ENCODE results near the gene FBXL20. TPM values are rescaled to one million over a fixed set of nuclear protein-coding genes. Genes with fewer than 3 reads are reported as not detected.
"Not testable (repeated sequence)": the region's sequence is repeated elsewhere in the genome, so short reads cannot be mapped to it uniquely, and the experiment has no call there.

FBXL20 gene
- total RNA-seq, 2 experiments from 2014 or later: 11.2 to 11.8 TPM

DNA sequence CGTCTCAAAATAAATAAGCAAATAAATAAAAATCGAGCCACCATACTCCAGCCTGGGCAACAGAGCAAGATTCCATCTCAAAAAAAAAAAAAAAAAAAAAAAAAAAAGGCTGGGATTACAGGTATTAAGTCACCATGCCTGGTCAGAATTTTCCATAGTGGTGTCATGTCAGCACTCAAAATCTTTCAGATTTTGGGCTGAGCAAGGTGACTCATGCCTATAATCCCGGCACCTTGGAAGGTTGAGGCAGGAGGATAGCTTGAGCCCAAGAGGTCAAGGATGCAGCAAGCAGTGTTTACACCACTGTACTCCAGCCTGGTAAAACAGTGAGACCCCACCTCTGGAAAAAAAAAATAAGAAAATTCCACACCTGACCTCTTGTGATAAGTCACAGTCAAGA, 52.2 kb downstream of the FBXL20 start:
- Mint-ChIP-seq H3K27ac (no peak overlapping the region), H3K27me3 (ENCODE audit: low read depth) (no peaks in the 10 kb centered on the region), H3K4me3 (no peak overlapping the region), H3K36me3 (ENCODE audit: low read depth) (no peaks in the 10 kb centered on the region), H3K9me3 (ENCODE audit: insufficient read depth) (no peaks in the 10 kb centered on the region), H3K4me1 (ENCODE audit: low read depth) (no peaks in the 10 kb centered on the region)
- CTCF ChIA-PET: no interaction called here
- POLR2A ChIA-PET: no interaction called here
- ATAC-seq: no peak
- DNase-seq: no peak

DNA sequence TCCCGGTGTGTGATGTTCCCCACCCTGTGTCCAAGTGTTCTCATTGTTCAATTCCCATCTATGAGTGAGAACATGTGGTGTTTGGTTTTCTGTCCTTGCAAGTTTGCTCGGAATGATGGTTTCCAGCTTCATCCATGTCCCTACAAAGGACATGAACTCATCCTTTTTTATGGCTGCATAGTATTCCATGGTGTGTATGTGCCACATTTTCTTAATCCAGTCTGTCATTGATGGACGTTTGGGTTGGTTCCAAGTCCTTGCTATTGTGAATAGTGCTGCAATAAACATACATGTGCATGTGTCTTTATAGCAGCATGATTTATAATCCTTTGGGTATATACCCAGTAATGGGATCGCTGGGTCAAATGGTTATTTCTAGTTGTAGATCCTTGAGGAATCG, 54.6 kb downstream of the FBXL20 start:
- CTCF ChIA-PET; H3K36me3 Mint-ChIP-seq (ENCODE audit: low read depth); DNase-seq; H3K4me3 Mint-ChIP-seq; H3K9me3 Mint-ChIP-seq (ENCODE audit: insufficient read depth); H3K27ac Mint-ChIP-seq; H3K27me3 Mint-ChIP-seq (ENCODE audit: low read depth); ATAC-seq; H3K4me1 Mint-ChIP-seq (ENCODE audit: low read depth); POLR2A ChIA-PET: not testable (repeated sequence)

DNA sequence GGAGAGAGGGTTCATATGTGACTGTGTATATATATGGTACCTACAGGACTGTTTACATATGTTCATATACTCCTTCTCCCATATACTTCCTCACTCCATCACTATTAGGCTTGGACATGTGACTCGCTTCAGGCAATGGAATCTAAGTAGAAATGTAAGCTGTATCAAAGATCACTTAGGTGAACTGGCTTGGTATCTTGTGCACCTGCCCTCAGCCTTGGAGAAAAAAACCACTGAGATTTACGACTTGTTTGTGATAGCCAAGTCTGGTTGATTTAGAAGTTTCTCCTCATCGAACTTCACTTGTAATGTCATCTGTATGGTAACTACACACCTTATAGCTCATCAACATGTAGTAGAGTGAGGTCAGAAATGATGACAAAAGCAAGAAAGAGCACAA, 59.9 kb downstream of the FBXL20 start:
- H3K9me3 Mint-ChIP-seq (ENCODE audit: insufficient read depth): no peaks in the 10 kb centered on the region
- DNase-seq: no peak
- ChIA-PET POLR2A (no interaction called here), CTCF (no interaction called here)
- ATAC-seq: no peak
- H3K36me3 Mint-ChIP-seq (ENCODE audit: low read depth): peaks cover 2% of the 10 kb centered on the region
- no peak overlapping the region for H3K4me3 Mint-ChIP-seq
- H3K4me1 Mint-ChIP-seq (ENCODE audit: low read depth): no peaks in the 10 kb centered on the region
- no peaks in the 10 kb centered on the region for H3K27me3 Mint-ChIP-seq (ENCODE audit: low read depth)
- H3K27ac Mint-ChIP-seq: no peak overlapping the region

DNA sequence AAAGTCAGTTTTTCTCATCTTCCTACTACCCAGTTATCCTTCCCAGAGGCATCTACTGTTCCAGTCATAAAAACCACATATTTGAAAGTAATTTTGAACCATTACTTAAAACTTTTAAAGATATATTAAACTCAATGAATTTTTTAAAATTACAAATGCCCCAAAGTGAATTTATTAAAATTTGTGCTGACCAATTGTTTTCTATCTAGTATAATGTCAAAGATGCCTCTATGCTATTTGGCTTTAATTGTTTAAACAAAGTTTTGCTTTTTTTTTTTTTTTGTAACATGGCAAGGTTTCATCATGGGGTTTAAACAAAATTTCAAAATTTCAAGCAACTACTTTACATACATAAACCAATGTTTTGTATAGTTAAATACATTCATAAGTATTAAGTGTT, 60.7 kb downstream of the FBXL20 start:
- ChIA-PET CTCF (no interaction called here), POLR2A (no interaction called here)
- Mint-ChIP-seq H3K36me3 (ENCODE audit: low read depth) (peaks cover 5% of the 10 kb centered on the region), H3K4me1 (ENCODE audit: low read depth) (no peaks in the 10 kb centered on the region), H3K4me3 (no peak overlapping the region), H3K9me3 (ENCODE audit: insufficient read depth) (no peaks in the 10 kb centered on the region), H3K27ac (no peak overlapping the region), H3K27me3 (ENCODE audit: low read depth) (no peaks in the 10 kb centered on the region)
- DNase-seq (no peak), ATAC-seq (no peak)

DNA sequence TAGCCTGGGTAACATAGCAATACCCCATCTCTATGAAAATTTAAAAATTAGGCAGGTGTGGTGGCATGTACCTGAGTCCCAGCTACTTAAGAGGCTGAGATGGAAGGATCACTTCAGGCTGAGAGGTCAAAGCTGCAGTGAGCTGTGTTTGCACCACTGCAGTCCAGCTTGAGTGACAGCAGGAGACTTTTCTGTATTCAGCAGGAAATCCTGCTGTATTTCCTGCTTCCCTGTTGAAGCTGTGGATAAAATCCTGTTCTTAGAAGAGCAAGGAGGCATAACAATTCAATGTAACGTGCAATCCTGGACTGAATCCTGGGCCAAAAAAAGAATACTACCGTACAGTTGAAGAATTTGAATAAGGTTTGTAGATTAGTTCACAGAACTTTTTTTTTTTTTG, 62.2 kb downstream of the FBXL20 start:
- no peak for DNase-seq
- H3K9me3 Mint-ChIP-seq (ENCODE audit: insufficient read depth): no peaks in the 10 kb centered on the region
- POLR2A ChIA-PET: interaction anchor here (0.7 kb wide), 1 partner anchor 27 kb away, joined by 3 read pairs; no protein-coding TSS in a partner anchor
- H3K27ac Mint-ChIP-seq: no peak overlapping the region
- H3K4me3 Mint-ChIP-seq: no peak overlapping the region
- no peak for ATAC-seq
- CTCF ChIA-PET: no interaction called here
- H3K27me3 Mint-ChIP-seq (ENCODE audit: low read depth): no peaks in the 10 kb centered on the region
- H3K36me3 Mint-ChIP-seq (ENCODE audit: low read depth): peaks cover 5% of the 10 kb centered on the region
- no peaks in the 10 kb centered on the region for H3K4me1 Mint-ChIP-seq (ENCODE audit: low read depth)

DNA sequence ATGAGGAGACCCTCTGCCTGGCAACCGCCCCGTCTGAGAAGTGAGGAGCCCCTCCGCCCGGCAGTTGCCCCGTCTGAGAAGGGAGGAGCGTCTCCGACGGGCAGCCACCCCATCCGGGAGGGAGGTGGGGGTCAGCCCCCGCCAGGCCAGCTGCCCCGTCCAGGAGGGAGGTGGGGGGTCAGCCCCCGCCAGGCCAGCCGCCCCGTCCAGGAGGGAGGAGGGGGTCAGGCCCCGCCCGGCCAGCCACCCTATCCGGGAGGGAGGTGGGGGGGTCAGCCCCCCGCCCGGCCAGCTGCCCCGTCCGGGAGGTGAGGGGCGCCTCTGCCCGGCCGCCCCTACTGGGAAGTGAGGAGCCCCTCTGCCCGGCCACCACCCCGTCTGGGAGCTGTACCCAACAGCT, 63.8 kb downstream of the FBXL20 start:
- POLR2A ChIA-PET; H3K9me3 Mint-ChIP-seq (ENCODE audit: insufficient read depth); H3K27ac Mint-ChIP-seq; DNase-seq; H3K4me3 Mint-ChIP-seq; ATAC-seq; H3K36me3 Mint-ChIP-seq (ENCODE audit: low read depth); H3K27me3 Mint-ChIP-seq (ENCODE audit: low read depth); H3K4me1 Mint-ChIP-seq (ENCODE audit: low read depth); CTCF ChIA-PET: not testable (repeated sequence)

DNA sequence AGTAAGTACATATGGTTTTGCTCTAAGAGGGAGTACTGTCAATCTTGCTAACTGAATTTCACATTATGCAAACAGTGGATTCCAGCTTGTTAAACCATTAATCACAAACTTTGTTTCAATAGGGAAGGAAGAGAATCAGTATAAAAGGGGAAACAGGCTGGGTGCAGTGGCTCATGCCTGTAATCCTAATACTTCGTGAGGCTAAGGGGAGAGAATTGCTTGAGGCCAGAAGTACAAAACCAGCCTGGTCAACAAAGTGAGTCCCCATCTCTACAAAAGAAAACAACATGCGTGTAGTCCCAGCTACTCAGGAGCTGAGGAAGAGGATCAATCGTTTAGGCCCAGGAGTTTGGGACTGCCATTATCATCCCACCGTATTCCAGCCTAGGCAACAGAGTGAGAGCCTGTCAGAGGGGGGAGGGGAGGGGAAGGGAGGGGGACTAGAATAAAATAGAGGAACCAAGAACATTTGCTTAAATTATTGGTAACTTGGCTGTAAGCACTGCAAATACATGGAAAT, 65.7 kb downstream of the FBXL20 start:
- no peaks in the 10 kb centered on the region for H3K27me3 Mint-ChIP-seq (ENCODE audit: low read depth)
- ChIA-PET CTCF (interaction anchor here (0.6 to 1.8 kb wide), 2 partner anchors 18 to 264 kb away, joined by 3 to 4 read pairs; no protein-coding TSS in a partner anchor), POLR2A (no interaction called here)
- H3K27ac Mint-ChIP-seq: no peak overlapping the region
- no peaks in the 10 kb centered on the region for H3K9me3 Mint-ChIP-seq (ENCODE audit: insufficient read depth)
- H3K36me3 Mint-ChIP-seq (ENCODE audit: low read depth): peaks cover 5% of the 10 kb centered on the region
- no peak overlapping the region for H3K4me3 Mint-ChIP-seq
- DNase-seq (no peak), ATAC-seq (no peak)
- no peaks in the 10 kb centered on the region for H3K4me1 Mint-ChIP-seq (ENCODE audit: low read depth)

DNA sequence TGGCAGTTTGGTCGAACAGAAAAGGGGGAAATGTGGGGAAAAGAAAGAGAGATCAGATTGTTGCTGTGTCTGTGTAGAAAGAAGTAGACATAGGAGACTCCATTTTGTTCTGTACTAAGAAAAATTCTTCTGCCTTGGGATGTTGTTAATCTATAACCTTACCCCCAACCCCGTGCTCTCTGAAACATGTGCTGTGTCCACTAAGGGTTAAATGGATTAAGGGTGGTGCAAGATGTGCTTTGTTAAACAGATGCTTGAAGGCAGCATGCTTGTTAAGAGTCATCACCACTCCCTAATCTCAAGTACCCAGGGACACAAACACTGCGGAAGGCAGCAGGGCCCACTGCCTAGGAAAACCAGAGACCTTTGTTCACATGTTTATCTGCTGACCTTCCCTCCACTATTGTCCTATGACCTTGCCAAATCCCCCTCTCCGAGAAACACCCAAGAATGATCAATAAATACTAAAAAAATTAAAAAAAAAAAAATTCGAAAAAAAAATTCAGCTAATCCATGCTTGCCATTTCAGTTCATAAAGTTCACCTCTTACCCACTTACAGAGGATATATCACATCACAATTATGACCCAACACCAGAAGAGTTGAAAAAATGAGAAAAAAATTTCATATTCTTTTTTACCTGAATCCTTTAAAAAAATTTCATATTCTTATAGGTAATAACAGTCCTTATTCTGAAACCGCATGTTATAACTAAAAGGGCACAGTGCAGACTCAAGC, 67.2 kb downstream of the FBXL20 start:
- H3K9me3 Mint-ChIP-seq (ENCODE audit: insufficient read depth); CTCF ChIA-PET; H3K4me3 Mint-ChIP-seq; H3K27me3 Mint-ChIP-seq (ENCODE audit: low read depth); H3K27ac Mint-ChIP-seq; ATAC-seq; DNase-seq; POLR2A ChIA-PET; H3K36me3 Mint-ChIP-seq (ENCODE audit: low read depth); H3K4me1 Mint-ChIP-seq (ENCODE audit: low read depth): not testable (repeated sequence)

DNA sequence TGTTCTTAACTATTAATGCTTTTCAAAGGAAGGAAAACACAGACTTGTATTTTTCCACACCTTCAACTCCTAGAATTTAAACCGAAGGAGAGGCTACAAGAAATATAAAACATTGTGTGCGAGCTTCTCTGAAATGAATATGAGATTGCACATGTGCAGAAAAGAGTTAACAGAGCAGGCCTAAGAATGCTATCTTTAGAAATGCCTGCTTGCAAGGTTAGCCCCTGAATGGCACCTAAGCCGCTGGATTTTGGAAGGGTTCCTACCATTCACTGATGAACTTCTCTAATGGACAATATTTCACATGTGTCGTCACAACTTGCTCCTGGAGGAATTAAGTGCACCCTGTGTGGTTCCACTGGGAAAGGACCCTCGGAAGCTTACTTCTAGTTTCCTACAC, 69.3 kb downstream of the FBXL20 start:
- ChIA-PET POLR2A (no interaction called here), CTCF (no interaction called here)
- H3K27ac Mint-ChIP-seq: no peak overlapping the region
- peaks cover 5% of the 10 kb centered on the region for H3K36me3 Mint-ChIP-seq (ENCODE audit: low read depth)
- ATAC-seq (no peak), DNase-seq (no peak)
- no peaks in the 10 kb centered on the region for H3K9me3 Mint-ChIP-seq (ENCODE audit: insufficient read depth)
- H3K4me3 Mint-ChIP-seq: no peak overlapping the region
- no peaks in the 10 kb centered on the region for H3K4me1 Mint-ChIP-seq (ENCODE audit: low read depth)
- no peaks in the 10 kb centered on the region for H3K27me3 Mint-ChIP-seq (ENCODE audit: low read depth)

DNA sequence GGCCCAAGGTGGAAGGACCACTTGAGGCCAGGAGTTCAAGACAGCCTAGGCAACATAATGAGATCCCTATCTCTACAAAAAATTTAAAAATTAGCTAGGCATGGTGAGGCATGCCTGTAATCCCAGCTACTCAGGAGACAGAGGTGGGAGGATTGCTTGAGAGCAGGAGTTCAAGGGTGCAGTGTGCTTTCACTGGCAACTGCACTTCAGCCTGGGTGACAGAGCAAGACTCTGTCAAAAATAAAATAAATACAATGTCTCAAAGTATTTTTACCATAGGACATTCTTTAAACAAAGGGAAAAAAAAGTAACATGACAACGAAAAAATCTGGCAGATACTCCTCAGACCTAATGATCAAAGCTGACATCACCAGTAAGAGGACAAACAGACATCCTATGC, 72.6 kb downstream of the FBXL20 start:
- DNase-seq (no peak), ATAC-seq (no peak)
- no peaks in the 10 kb centered on the region for H3K27me3 Mint-ChIP-seq (ENCODE audit: low read depth)
- no peaks in the 10 kb centered on the region for H3K36me3 Mint-ChIP-seq (ENCODE audit: low read depth)
- no peaks in the 10 kb centered on the region for H3K4me1 Mint-ChIP-seq (ENCODE audit: low read depth)
- CTCF ChIA-PET: interaction anchor here (0.9 kb wide), 1 partner anchor 98 kb away, joined by 4 read pairs; no protein-coding TSS in a partner anchor
- H3K4me3 Mint-ChIP-seq: no peak overlapping the region
- no peak overlapping the region for H3K27ac Mint-ChIP-seq
- H3K9me3 Mint-ChIP-seq (ENCODE audit: insufficient read depth): no peaks in the 10 kb centered on the region
- POLR2A ChIA-PET: no interaction called here

DNA sequence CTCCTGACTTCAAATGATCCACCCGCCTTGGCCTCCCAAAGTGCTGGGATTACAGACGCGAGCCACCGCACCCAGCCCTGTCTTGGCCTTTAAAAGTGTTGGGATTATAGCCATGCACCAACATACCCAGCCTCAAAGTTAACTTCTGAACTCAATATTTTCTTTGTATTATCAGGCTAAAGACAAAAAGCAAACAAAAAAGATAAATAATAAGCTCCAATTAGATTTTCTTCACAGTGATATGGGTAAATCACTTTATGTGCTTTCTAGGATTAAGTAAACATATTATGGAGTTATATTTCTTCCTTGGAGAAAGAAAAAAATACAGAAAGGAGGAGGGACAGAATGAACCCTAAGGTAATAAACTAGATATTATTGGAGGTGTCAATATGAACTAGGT, 74.3 kb downstream of the FBXL20 start:
- no peak for ATAC-seq
- Mint-ChIP-seq H3K36me3 (ENCODE audit: low read depth) (no peaks in the 10 kb centered on the region), H3K9me3 (ENCODE audit: insufficient read depth) (no peaks in the 10 kb centered on the region), H3K4me1 (ENCODE audit: low read depth) (no peaks in the 10 kb centered on the region), H3K27ac (no peak overlapping the region), H3K4me3 (no peak overlapping the region), H3K27me3 (ENCODE audit: low read depth) (no peaks in the 10 kb centered on the region)
- CTCF ChIA-PET: no interaction called here
- POLR2A ChIA-PET: no interaction called here
- DNase-seq: no peak

DNA sequence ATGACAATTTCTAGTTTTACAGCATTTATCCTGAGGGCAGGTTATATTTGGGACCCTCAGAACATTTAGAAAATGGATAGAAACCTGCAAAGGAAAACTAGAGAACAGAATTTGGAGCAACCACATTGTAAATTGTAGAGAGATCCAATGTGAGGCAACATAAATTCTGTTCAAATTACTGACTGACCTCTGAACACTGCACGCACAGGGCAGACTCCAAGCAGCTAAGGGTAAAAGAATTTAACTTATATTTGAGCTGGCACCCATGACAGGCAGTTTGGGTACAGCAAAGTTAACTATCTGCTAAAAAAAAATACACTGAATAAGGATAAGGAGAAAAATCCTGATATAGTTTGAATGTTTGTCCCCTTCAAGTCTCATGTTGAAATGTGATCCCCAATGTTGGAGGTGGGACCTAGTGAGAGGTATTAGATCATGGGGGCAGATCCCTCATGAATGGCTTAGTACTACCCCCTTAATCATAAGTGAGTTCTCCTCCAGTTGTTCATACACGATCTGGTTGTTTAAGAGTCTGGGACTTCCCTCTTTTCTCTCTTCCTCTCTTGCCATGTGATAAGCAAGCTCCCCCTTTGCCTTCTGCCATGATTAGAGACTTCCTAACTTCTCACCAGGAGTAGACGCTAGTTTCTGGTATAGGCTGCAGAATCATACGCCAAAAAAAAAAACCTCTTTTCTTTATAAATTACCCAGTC, 75.7 kb downstream of the FBXL20 start:
- Mint-ChIP-seq H3K9me3 (ENCODE audit: insufficient read depth) (no peaks in the 10 kb centered on the region), H3K27ac (no peak overlapping the region), H3K36me3 (ENCODE audit: low read depth) (no peaks in the 10 kb centered on the region), H3K4me3 (no peak overlapping the region), H3K4me1 (ENCODE audit: low read depth) (no peaks in the 10 kb centered on the region), H3K27me3 (ENCODE audit: low read depth) (no peaks in the 10 kb centered on the region)
- ATAC-seq (no peak), DNase-seq (no peak)
- ChIA-PET CTCF (no interaction called here), POLR2A (no interaction called here)
